Right lobe of liver (tissue), 4 donors: Measurements from ENCODE around the gene AIG1.

Experiments
- CTCF ChIP-seq, 4 donors: fragments of 200-600 bp in 3 of 4; fragments of 450-650 bp in 1 of 4; IDR thresholded peaks; one replicate each; pipeline versions ENCODE4 v1.5.1 to v1.8.0; 2016 to 2022; ENCODE audit warnings: antibody characterized with exemption in 4 of 4, mild to moderate bottlenecking in 2 of 4
- POLR2A ChIP-seq: fragments of 450-650 bp; IDR thresholded peaks from one replicate; pipeline ENCODE4 v1.6.1; 2017; ENCODE audit warnings: antibody characterized with exemption, mild to moderate bottlenecking
- donor health status: DM: no; HTN: no; CAD: no.
- donor health status: DM: no; HTN: no; CAD: no.
- donor health status: DM: no; HTN: yes; CAD: no.

GRCh38 chr6:143052282-143052681 lies 8.4 kb upstream of the AIG1 start:
- no peak for TF ChIP-seq CTCF (IDR thresholded peaks at IDR 0.05)
- no peak for TF ChIP-seq POLR2A
